CD4-positive, alpha-beta T cell treated with Interleukin-10 for 1 hour (primary cell): Measurements from ENCODE around the gene PINLYP.
"Not testable (repeated sequence)": the region's sequence is repeated elsewhere in the genome, so short reads cannot be mapped to it uniquely, and the experiment has no call there.

ENCODE experiments used
- DNase-seq: peaks from one replicate; pipeline ENCODE4 v3.0.0-alpha.2; 2020

The PINLYP gene

GRCh38 chr19:43575156-43575950 is at the start of gene PINLYP, which contains the start of gene XRCC1:
Gene PINLYP, plus strand, starts transcription at chr19:43575801. Its CDS starts 1,391 bp downstream, at chr19:43577192.
Gene XRCC1, minus strand, starts transcription at chr19:43575527. Its CDS starts 69 bp downstream, at chr19:43575458.
- peak; percentile 98 for DNase-seq

- no peak for DNase-seq
These were observed 49.5 kb upstream of the PINLYP start for GRCh38 chr19:43525836-43526771.

- peak; percentile 70 for DNase-seq
These were observed 48.4 kb upstream of the PINLYP start, which contains the start of gene ETHE1 for GRCh38 chr19:43526884-43527859. Gene ETHE1, minus strand, starts transcription at chr19:43527201. Its CDS starts 24 bp downstream, at chr19:43527177.

- no peak for DNase-seq
These were observed 47.6 kb upstream of the PINLYP start for GRCh38 chr19:43527860-43528622.

GRCh38 chr19:43532571-43532961 is 43.0 kb upstream of the PINLYP start:
- no peak for DNase-seq

DNA sequence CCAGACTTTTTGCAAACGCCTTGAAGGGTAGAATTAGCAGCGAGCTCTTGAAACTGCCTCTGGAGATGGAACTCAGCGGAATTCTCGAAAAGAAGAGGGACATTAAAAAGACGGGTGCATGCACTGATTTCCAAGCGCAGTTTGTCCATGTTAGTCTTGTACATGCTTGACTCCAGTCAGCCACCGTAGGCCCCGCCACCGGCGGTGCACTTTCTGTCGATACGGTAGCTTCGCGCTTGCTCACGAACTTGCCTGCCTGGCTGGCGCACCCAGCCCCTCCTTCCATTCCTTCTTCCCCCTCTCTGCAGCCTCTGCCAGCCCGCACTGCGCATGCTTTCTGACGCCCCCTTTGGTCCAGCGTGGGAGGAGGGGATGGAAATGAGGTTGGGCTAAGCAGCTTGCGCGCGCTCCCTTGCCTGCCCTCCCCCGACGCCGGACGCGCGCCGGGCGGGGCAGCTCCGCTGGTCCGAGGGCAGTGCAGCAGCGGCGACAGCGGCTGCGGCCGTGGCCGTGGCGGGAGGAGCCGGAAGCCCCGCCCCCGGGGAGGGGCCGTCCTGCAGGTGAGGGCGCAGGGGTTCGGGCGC is 42.5 kb upstream of the PINLYP start, which contains the start of gene ZNF575:
Gene ZNF575 (plus strand): TSS at position 227 of the 584 bp plus-strand sequence. CDS start 1,235 bp downstream, outside the sequence.
- peak; percentile 86 for DNase-seq

DNA sequence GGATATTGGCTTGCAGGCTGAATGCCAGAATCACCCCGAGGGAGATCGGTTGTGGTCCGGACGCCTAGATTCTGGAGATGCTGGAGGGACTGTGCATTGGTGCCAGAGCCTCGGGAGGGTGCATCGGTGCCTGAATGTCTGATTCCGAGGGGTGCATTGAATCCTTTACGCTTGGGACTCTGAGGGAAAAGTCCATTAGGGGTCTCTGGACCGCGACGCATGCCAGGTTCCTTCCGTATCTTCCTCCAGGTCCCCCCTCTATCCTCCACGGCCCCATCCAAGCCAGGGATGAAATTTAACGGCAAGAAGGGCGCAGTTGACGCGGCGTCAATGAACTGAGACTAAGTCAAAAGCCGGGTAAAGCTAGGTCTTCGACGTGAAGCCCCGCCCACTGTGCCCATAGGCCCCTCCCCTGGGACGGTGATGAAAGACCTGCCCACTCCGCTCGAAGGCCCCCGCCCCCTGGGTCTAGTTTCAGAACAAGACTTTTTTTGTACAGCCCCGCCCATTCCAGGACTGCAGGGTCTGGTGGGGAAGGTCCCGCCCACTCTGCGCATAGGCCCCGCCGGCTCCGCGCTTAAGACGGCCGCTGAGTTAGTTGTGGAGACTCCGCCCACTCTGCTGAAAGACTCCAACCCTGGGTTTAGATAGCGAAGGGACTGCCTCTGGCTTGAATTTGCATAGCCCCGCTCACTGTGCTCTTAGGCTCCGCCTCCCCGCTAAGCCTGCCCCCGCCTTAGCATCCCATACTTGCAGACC is 41.9 kb upstream of the PINLYP start:
- DNase-seq, result peak; percentile 97

DNA sequence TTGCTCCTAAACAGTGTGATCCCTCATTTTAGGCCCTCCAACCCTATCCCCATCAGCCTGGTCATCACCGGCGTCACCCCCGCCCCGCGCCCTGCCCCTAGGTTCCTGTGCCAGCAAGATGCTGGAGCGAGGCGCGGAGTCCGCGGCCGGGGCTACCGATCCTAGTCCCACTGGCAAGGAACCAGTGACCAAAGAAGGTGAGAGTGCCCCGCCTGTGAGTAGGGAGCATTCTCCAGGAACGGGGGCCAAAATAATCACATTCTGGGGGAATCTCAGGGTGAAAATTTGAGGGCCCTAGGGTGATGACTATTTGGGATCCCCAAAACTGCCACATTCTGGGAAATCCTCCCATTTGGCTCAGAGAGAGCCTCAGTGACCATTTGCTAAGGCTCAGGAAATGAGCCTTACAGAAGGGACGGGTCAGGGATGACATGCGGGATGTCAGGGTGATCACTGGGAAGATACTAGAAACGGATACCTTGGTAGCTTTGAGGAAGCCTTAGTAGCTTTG is 41.2 kb upstream of the PINLYP start:
- no peak for DNase-seq

DNA sequence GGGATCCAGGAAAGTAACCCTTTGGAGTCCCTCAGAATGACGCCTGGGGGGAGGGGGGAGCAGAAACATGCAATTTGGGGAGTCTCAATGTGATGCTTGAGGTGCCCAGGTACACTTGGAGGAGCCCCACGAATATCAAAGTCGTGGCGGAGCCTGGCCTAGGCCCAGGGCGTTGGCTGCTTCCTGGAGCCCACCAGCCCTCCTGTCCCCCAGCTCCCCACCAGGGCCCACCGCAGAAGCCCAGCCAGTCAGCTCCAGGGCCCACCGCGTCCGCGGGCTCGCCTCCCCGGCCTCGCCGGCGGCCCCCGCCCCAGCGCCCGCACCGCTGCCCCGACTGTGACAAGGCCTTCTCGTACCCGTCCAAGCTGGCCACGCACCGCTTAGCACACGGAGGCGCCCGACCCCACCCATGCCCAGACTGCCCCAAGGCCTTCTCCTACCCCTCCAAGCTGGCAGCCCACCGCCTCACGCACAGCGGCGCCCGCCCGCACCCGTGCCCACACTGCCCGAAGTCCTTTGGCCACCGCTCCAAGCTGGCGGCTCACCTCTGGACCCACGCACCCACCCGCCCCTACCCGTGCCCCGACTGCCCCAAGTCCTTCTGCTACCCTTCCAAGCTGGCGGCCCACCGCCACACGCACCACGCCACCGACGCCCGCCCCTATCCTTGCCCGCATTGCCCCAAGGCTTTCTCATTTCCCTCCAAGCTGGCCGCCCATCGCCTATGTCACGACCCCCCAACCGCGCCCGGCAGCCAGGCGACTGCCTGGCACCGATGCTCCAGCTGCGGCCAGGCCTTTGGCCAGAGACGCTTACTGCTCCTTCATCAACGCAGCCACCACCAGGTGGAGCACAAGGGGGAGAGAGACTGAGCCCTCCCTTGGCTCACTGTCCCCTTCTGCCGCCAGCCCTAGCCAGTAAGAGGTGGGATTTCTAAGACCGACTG is 40.5 kb upstream of the PINLYP start:
- DNase-seq, result no peak

GRCh38 chr19:43538922-43539321 is 36.7 kb upstream of the PINLYP start:
- no peak for DNase-seq

- DNase-seq, result no peak
These were observed 35.2 kb upstream of the PINLYP start for GRCh38 chr19:43540381-43540780.

DNA sequence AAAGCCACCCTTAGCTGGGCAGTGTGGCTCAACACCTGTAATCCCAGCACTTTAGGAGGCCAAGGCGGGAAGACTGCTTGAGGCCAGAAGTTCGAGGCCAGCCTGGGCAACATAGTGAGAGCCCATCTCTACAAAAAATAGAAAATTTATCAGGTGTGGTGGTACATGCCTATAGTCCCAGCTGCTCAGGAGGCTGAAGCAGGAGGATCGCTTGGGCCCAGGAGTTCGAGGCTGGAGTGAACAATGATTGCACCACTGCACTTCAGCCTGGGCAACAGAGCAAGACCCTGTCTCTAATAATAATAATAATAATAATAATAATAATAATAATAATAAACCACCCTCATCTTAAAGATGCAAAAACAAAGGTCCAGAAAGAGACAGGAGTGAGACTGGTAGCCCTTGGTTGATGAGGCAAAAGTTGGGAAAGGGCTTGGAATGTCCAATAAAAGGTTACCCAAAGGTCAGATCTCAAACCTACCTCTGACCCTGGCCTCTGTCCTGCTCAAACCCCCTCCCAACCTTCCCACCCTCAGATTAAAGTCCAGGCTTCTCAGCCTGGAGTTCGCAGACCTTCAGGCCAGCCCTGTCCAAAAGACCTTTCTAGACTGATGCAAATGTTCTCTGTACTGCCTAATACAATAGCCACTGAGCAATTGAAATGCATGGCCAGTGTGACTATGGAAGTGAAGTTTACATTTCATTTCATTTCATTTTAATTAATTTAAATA is 33.5 kb upstream of the PINLYP start:
- DNase-seq, result no peak

GRCh38 chr19:43544077-43544476 is 31.5 kb upstream of the PINLYP start:
- no peak for DNase-seq

DNA sequence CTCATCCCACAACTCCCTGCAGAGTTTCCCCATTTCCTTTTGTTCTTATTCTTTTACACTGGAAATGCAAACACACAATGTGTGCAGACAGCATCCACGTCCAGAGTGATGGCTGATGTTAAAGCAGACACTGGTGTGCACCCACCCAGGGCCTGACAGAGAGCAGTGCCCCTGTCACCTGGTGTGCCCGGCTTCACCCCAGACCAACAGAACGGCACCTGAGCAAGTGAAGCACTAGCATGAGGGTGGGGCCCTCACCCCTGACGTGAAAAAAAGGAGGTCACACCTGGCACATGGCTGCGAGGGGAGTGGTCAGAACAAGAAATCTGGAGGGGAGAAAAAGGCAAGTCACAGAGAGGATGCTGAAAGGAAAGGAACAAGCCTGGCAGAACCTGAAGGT is 30.3 kb upstream of the PINLYP start:
- no peak for DNase-seq

- no peak for DNase-seq
These were observed 29.6 kb upstream of the PINLYP start for GRCh38 chr19:43545981-43546380.

- no peak for DNase-seq
These were observed 29.0 kb upstream of the PINLYP start for GRCh38 chr19:43546581-43546980.

GRCh38 chr19:43547926-43548325 is 27.7 kb upstream of the PINLYP start:
- not testable (repeated sequence) for DNase-seq

DNA sequence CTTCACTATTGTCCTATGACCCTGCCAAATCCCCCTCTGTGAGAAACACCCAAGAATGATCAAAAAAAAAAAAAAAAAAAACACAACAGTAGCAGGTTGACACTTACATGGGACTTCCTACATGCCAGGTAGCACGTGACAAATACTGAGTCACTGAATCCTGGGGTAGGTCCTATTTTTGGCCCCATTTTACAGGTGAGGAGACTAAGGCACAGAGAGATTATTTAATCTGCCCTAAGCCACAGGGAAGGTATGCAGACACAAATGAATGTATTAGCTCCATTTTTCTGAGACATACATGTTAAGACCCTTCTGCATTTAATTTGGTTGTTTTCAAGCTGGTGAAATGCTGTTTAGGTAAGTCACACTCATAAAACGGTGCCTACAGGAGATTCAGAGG is 26.9 kb upstream of the PINLYP start:
- DNase-seq, result no peak
